K562 (cell line): ENCODE data around the gene ATP6V0E2. TPM values are rescaled to one million over a fixed set of nuclear protein-coding genes. Genes with fewer than 3 reads are reported as not detected.

Experiments
- ATAC-seq: fragments of 200-7000 bp; cut with Tn5 transposase; 3 replicates; pipeline ENCODE4 v1.9.1; 2020; ENCODE audit warnings: moderate library complexity
- BruUV-seq: library from RNA; stranded (reverse); fragments of 400-500 nt; replicated peaks from 2 replicates; lab custom pipeline; 2021; lab: Mats Ljungman, UMichigan
- CTCF ChIA-PET: fragments of 300-600 bp; formaldehyde crosslinking; extraction: SDS; loops from one replicate; lab custom pipeline; 2021; ENCODE audit warnings: low intra/inter-chr PET ratio; lab: Yijun Ruan, JAX
- POLR2A ChIA-PET: fragments of 300-600, 350-650 bp; sonication (Branson Sonifier 250); formaldehyde crosslinking; extraction: SDS; loops from one replicate; lab custom pipeline; 2021; ENCODE audit warnings: antibody characterized with exemption, inconsistent platforms; lab: Yijun Ruan, JAX
- DNase-seq, 4 experiments: peaks; one replicate each; pipeline versions ENCODE4 v3.0.0 to v3.0.0-alpha.2; 2011 to 2018; ENCODE audit warnings: low spot score in 3 of 4, mixed read lengths in 3 of 4; ENCODE audit errors: extremely low read depth in 1 of 4
- FAIRE-seq: peaks from 2 replicates; lab custom pipeline; 2011; peaks lifted over from hg19 to GRCh38; lab: Jason Lieb, UNC
- H2AFZ ChIP-seq: 2 replicates; pipeline ENCODE4 v1.6.0; 2011; ENCODE audit warnings: low read depth, low read length, control low read depth, inconsistent platforms
- H3K27ac ChIP-seq: fragments of 200-600 bp; 3 replicates; pipeline ENCODE4 v1.8.0; 2011; ENCODE audit warnings: low read depth, mild to moderate bottlenecking, control low read depth, inconsistent platforms, low read length, moderate library complexity, mixed read lengths; ENCODE audit errors: extremely low read depth
- H3K27me3 ChIP-seq, 2 experiments: fragments of 300-600 bp in 1 of 2; 2 replicates in 1 of 2; 3 replicates in 1 of 2; pipeline versions ENCODE4 v1.6.0 to v1.8.0; 2011; ENCODE audit warnings: inconsistent platforms in 2 of 2, low read length in 2 of 2, mild to moderate bottlenecking in 1 of 2, mixed read lengths in 1 of 2, moderate library complexity in 1 of 2; ENCODE audit not compliant: control insufficient read depth in 2 of 2, insufficient read depth in 2 of 2
- H3K36me3 ChIP-seq: fragments of 300-600 bp; 3 replicates; pipeline ENCODE4 v1.8.0; 2011; ENCODE audit warnings: mild to moderate bottlenecking, low read length, inconsistent platforms; ENCODE audit not compliant: control insufficient read depth, insufficient read depth
- H3K4me1 ChIP-seq, 2 experiments: fragments of 200-600 bp in 1 of 2; replicated peaks in 1 of 2; 2 replicates in 1 of 2; 3 replicates in 1 of 2; pipeline versions ENCODE4 v1.5.1 to v1.8.0; 2011; ENCODE audit warnings: inconsistent platforms in 2 of 2, low read length in 2 of 2, mild to moderate bottlenecking in 1 of 2, mixed read lengths in 1 of 2, moderate library complexity in 1 of 2; ENCODE audit not compliant: control insufficient read depth in 2 of 2, insufficient read depth in 2 of 2
- H3K4me2 ChIP-seq: 2 replicates; pipeline ENCODE4 v1.6.1; 2011; ENCODE audit warnings: low read length, control low read depth, inconsistent platforms, mixed read lengths; ENCODE audit not compliant: insufficient read depth
- H3K4me3 ChIP-seq: fragments of 200-600 bp; sonication (generic), shearing (Covaris generic); 2 replicates; pipeline ENCODE4 v1.5.1; 2016; ENCODE audit warnings: control low read depth, inconsistent platforms
- H3K79me2 ChIP-seq: fragments of 200-600 bp; 3 replicates; pipeline ENCODE4 v1.8.0; 2011; ENCODE audit warnings: low read length, inconsistent platforms; ENCODE audit not compliant: control insufficient read depth, insufficient read depth
- H3K9ac ChIP-seq, 2 experiments: 2 replicates each; pipeline versions ENCODE4 v1.6.0 to v1.6.1; 2011; ENCODE audit warnings: low read depth in 2 of 2, low read length in 2 of 2, control low read depth in 1 of 2, inconsistent platforms in 1 of 2, mild to moderate bottlenecking in 1 of 2, mixed read lengths in 1 of 2; ENCODE audit not compliant: insufficient read depth in 1 of 2
- H3K9me1 ChIP-seq: one replicate; pipeline ENCODE4 v1.6.0; 2011; ENCODE audit warnings: inconsistent platforms, mild to moderate bottlenecking, low read length, moderate library complexity; ENCODE audit not compliant: control insufficient read depth, insufficient read depth
- H3K9me3 ChIP-seq: replicated peaks from 2 replicates; pipeline ENCODE4 v1.5.1; 2011; ENCODE audit warnings: low read depth, low read length, inconsistent platforms; ENCODE audit not compliant: control insufficient read depth, insufficient read depth
- H4K20me1 ChIP-seq: replicated peaks from 2 replicates; pipeline ENCODE4 v1.6.1; 2011; ENCODE audit warnings: low read length, inconsistent platforms, mixed read lengths; ENCODE audit not compliant: control insufficient read depth, insufficient read depth
- GTF3C2 ChIP-seq: IDR thresholded peaks from 3 replicates; pipeline ENCODE4 v1.6.1; 2011; ENCODE audit warnings: borderline replicate concordance, mild to moderate bottlenecking, moderate library complexity; ENCODE audit not compliant: insufficient read length; ENCODE audit errors: extremely low read depth
- TCF3 ChIP-seq: sonication (generic); formaldehyde crosslinking; IDR thresholded peaks from 2 replicates; pipeline ENCODE4 v1.4.0; 2020; ENCODE audit warnings: mild to moderate bottlenecking, missing genetic modification reagents
- ZNF239 ChIP-seq: fragments of 250-450 bp; sonication (Bioruptor Pico); IDR thresholded peaks from 2 replicates; pipeline ENCODE4 v1.4.0; 2020; ENCODE audit warnings: mild to moderate bottlenecking
- WGBS: fragments of 100-300 bp; shearing (Covaris generic); methylation state at CpG from one replicate; pipeline ENCODE4 v1.1.6; 2016; ENCODE audit warnings: low coverage, mixed read lengths; ENCODE audit not compliant: insufficient coverage; ENCODE audit errors: missing lambda C conversion rate; 5-methylcytosine and 5-hydroxymethylcytosine counted together
- in situ Hi-C: fragments of 300-500 bp; cut with MboI; formaldehyde crosslinking; loops from 4 replicates; pipeline ENCODE4 v1.15.0; 2018; ENCODE audit warnings: inconsistent platforms, mixed read lengths
- intact Hi-C: fragments of 100-400 bp; cut with micrococcal nuclease; formaldehyde crosslinking; loops from 2 replicates; pipeline ENCODE4 v1.14.2; 2022
- polyA plus RNA-seq, 8 experiments: library from polyadenylated mRNA; depleted of rRNA in 4 of 8; stranded (reverse) in 5 of 8; unstranded in 3 of 8; fragments of >200 nt; fragmentation: Nextera tagmentation in 2 of 8; fragmentation: Illumina TruSeq in 1 of 8; extraction: Ambion mirVana in 2 of 8; extraction: Trizol in 1 of 8; gene quantifications; 2 replicates each; pipeline versions ENCODE4 v1.2.1 to v1.2.3, GENCODE V29; 2011 to 2014; ENCODE audit warnings: inconsistent platforms in 1 of 8, missing spikeins in 1 of 8
- total RNA-seq, 7 experiments: library from RNA; depleted of rRNA in 6 of 7; stranded (reverse); fragments of >200 nt in 6 of 7; fragmentation: Illumina TruSeq in 2 of 7; extraction: Trizol in 2 of 7; gene quantifications; 2 replicates each; pipeline versions ENCODE4 v1.2.1 to v1.2.3, GENCODE V29; 2011 to 2021; ENCODE audit warnings: low replicate concordance in 1 of 7
- TF ChIP-seq, protein P1 (sequence below): fragments of 450-650 bp; IDR thresholded peaks from 2 replicates; pipeline ENCODE4 v1.6.1; 2017; ENCODE audit warnings: antibody characterized with exemption
- TF ChIP-seq, protein P2 (sequence below), 2 experiments: fragments of 450-650 bp in 1 of 2; sonication (generic) in 1 of 2; formaldehyde crosslinking in 1 of 2; IDR thresholded peaks; 2 replicates each; pipeline versions ENCODE4 v1.7.1 to v1.9.0; 2016 to 2022; ENCODE audit warnings: inconsistent platforms in 1 of 2, mild to moderate bottlenecking in 1 of 2, missing genetic modification reagents in 1 of 2

The ATP6V0E2 gene
- total and polyA plus RNA-seq, 9 of the 15 experiments (the other 6 are each of a cell fraction or from before 2014, with no cell fraction given), result 0.55 to 18.5 (median 10.9) TPM

DNA sequence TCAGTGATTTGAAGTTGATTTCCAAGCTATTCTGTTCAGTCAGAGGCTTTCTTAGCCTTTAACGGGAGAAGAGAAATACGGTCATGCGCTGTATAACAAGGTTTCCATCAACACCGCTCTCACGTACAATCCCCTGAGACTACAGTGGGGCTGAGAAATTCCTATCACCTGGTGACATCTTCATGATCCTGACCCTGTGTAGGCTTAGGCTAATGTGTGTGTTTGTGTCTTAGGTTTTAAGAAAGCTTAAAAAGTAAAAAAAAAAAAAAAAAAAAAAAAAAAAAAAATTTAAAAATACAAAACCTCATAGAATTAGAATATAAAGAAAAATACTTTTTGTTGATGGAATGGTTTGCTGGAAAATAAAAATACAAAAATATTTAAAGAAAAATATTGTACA is 33.8 kb upstream of the ATP6V0E2 start:
- CTCF ChIA-PET, result no interaction called here
- Histone ChIP-seq H3K4me1 (peaks cover 14 to 15% of the 10 kb centered on the region in 2 experiments; a peak in 4 of 5 replicates), H3K9ac (no peak overlapping the region), H3K9me1 (no peaks in the 10 kb centered on the region), H3K9me3 (no peaks in the 10 kb centered on the region), H3K27me3 (peaks cover 27 to 32% of the 10 kb centered on the region in 2 experiments), H3K36me3 (no peaks in the 10 kb centered on the region), H2AFZ (no peak overlapping the region), H3K79me2 (peaks cover 7% of the 10 kb centered on the region; the same call in 1 of the 3 replicates), H4K20me1 (peaks cover 5% of the 10 kb centered on the region; the same call in 1 of the 2 replicates), H3K4me2 (no peak overlapping the region), H3K27ac (no peak overlapping the region), H3K4me3 (no peak overlapping the region)
- FAIRE-seq (no peak), ATAC-seq (no peak), DNase-seq (no peak)
- POLR2A ChIA-PET, result interaction anchor here (1.4 to 3.2 kb wide), 2 partner anchors 10 to 45 kb away, joined by 3 to 29 read pairs; no protein-coding TSS in a partner anchor
- BruUV-seq, result no TSS peak
- intact Hi-C loops (no loop called here), in situ Hi-C loops (no loop called here)
- WGBS, result 91% methylated on average over 5 of the region's 5 CpGs
- TF ChIP-seq TCF3 (CRISPR knock-in tag), result no peak
- TF ChIP-seq, protein P1, sequence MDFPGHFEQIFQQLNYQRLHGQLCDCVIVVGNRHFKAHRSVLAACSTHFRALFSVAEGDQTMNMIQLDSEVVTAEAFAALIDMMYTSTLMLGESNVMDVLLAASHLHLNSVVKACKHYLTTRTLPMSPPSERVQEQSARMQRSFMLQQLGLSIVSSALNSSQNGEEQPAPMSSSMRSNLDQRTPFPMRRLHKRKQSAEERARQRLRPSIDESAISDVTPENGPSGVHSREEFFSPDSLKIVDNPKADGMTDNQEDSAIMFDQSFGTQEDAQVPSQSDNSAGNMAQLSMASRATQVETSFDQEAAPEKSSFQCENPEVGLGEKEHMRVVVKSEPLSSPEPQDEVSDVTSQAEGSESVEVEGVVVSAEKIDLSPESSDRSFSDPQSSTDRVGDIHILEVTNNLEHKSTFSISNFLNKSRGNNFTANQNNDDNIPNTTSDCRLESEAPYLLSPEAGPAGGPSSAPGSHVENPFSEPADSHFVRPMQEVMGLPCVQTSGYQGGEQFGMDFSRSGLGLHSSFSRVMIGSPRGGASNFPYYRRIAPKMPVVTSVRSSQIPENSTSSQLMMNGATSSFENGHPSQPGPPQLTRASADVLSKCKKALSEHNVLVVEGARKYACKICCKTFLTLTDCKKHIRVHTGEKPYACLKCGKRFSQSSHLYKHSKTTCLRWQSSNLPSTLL, result no peak
- TF ChIP-seq GTF3C2, result no peak
- TF ChIP-seq, protein P2, sequence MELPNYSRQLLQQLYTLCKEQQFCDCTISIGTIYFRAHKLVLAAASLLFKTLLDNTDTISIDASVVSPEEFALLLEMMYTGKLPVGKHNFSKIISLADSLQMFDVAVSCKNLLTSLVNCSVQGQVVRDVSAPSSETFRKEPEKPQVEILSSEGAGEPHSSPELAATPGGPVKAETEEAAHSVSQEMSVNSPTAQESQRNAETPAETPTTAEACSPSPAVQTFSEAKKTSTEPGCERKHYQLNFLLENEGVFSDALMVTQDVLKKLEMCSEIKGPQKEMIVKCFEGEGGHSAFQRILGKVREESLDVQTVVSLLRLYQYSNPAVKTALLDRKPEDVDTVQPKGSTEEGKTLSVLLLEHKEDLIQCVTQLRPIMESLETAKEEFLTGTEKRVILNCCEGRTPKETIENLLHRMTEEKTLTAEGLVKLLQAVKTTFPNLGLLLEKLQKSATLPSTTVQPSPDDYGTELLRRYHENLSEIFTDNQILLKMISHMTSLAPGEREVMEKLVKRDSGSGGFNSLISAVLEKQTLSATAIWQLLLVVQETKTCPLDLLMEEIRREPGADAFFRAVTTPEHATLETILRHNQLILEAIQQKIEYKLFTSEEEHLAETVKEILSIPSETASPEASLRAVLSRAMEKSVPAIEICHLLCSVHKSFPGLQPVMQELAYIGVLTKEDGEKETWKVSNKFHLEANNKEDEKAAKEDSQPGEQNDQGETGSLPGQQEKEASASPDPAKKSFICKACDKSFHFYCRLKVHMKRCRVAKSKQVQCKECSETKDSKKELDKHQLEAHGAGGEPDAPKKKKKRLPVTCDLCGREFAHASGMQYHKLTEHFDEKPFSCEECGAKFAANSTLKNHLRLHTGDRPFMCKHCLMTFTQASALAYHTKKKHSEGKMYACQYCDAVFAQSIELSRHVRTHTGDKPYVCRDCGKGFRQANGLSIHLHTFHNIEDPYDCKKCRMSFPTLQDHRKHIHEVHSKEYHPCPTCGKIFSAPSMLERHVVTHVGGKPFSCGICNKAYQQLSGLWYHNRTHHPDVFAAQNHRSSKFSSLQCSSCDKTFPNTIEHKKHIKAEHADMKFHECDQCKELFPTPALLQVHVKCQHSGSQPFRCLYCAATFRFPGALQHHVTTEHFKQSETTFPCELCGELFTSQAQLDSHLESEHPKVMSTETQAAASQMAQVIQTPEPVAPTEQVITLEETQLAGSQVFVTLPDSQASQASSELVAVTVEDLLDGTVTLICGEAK (IDR thresholded peaks at IDR 0.05), result 0 out of 2 replicates have a peak, but pooled peaks have one; percentile 53
- TF ChIP-seq, protein P2 (CRISPR knock-in tag; IDR thresholded peaks at IDR 0.05), result peak; percentile 88
- no peak for TF ChIP-seq ZNF239 (CRISPR knock-in tag)
